ENCODE results near the gene RAD51B.

RAD51B gene

GRCh38 chr14:67892466-67893100 lies 73.0 kb downstream of the RAD51B start:
- DNase-seq (ENCODE audit: low read depth in 1 of 2, low spot score in 1 of 2) = no peak

GRCh38 chr14:67900231-67900630 lies 80.7 kb downstream of the RAD51B start:
- DNase-seq (ENCODE audit: low read depth in 1 of 2, low spot score in 1 of 2) = no peak

- no peak for DNase-seq (ENCODE audit: low read depth in 1 of 2, low spot score in 1 of 2)
Measured at GRCh38 chr14:67908052-67908754, 88.6 kb downstream of the RAD51B start.

- DNase-seq (ENCODE audit: low read depth in 1 of 2, low spot score in 1 of 2) = no peak
Measured at GRCh38 chr14:67911562-67911961, 92.0 kb downstream of the RAD51B start.

- DNase-seq (ENCODE audit: low read depth in 1 of 2, low spot score in 1 of 2) = no peak
Measured at GRCh38 chr14:67916430-67916829, 96.9 kb downstream of the RAD51B start.

GRCh38 chr14:67917006-67917405 lies 97.4 kb downstream of the RAD51B start:
- DNase-seq (ENCODE audit: low read depth in 1 of 2, low spot score in 1 of 2) = no peak

- DNase-seq (ENCODE audit: low read depth in 1 of 2, low spot score in 1 of 2) = no peak
Measured at GRCh38 chr14:67918838-67919237, 99.3 kb downstream of the RAD51B start.

GRCh38 chr14:67919259-67920032 lies 99.9 kb downstream of the RAD51B start:
- no peak for DNase-seq (ENCODE audit: low read depth in 1 of 2, low spot score in 1 of 2)

GRCh38 chr14:67926821-67927220 lies 107.2 kb downstream of the RAD51B start:
- no peak for DNase-seq (ENCODE audit: low read depth in 1 of 2, low spot score in 1 of 2)

GRCh38 chr14:67927244-67927643 lies 107.7 kb downstream of the RAD51B start:
- DNase-seq (ENCODE audit: low read depth in 1 of 2, low spot score in 1 of 2) = no peak

GRCh38 chr14:67928375-67928774 lies 108.8 kb downstream of the RAD51B start:
- no peak for DNase-seq (ENCODE audit: low read depth in 1 of 2, low spot score in 1 of 2)

GRCh38 chr14:67932708-67933246 lies 113.2 kb downstream of the RAD51B start:
- no peak for DNase-seq (ENCODE audit: low read depth in 1 of 2, low spot score in 1 of 2)

- DNase-seq (ENCODE audit: low read depth in 1 of 2, low spot score in 1 of 2) = no peak
Measured at GRCh38 chr14:67933266-67933665, 113.7 kb downstream of the RAD51B start.

- no peak for DNase-seq (ENCODE audit: low read depth in 1 of 2, low spot score in 1 of 2)
Measured at GRCh38 chr14:67934087-67934486, 114.5 kb downstream of the RAD51B start.

GRCh38 chr14:67934862-67935261 lies 115.3 kb downstream of the RAD51B start:
- DNase-seq (ENCODE audit: low read depth in 1 of 2, low spot score in 1 of 2) = no peak

GRCh38 chr14:67935371-67935770 lies 115.8 kb downstream of the RAD51B start:
- DNase-seq (ENCODE audit: low read depth in 1 of 2, low spot score in 1 of 2) = no peak

- no peak for DNase-seq (ENCODE audit: low read depth in 1 of 2, low spot score in 1 of 2)
Measured at GRCh38 chr14:67938071-67938470, 118.5 kb downstream of the RAD51B start.

GRCh38 chr14:67940486-67941455 lies 121.2 kb downstream of the RAD51B start:
- DNase-seq (ENCODE audit: low read depth in 1 of 2, low spot score in 1 of 2) = no peak

- no peak for DNase-seq (ENCODE audit: low read depth in 1 of 2, low spot score in 1 of 2)
Measured at GRCh38 chr14:67941456-67942018, 122.0 kb downstream of the RAD51B start.

- no peak for DNase-seq (ENCODE audit: low read depth in 1 of 2, low spot score in 1 of 2)
Measured at GRCh38 chr14:67942080-67942710, 122.6 kb downstream of the RAD51B start.
